ENCODE data around the gene BAG5. TPM values are rescaled to one million over a fixed set of nuclear protein-coding genes. Genes with fewer than 3 reads are reported as not detected.

Gene BAG5
- total RNA-seq, 1 donor, result 30.8 TPM

GRCh38 chr14:103574104-103574503 is 11.6 kb upstream of the BAG5 start:
- TF ChIP-seq CTCF (IDR thresholded peaks at IDR 0.05; ENCODE audit: extremely low read depth, low read depth, low read length), result no peak
- Histone ChIP-seq H3K9me3 (ENCODE audit: low read depth, low read length) (no peaks in the 10 kb centered on the region), H3K27me3 (ENCODE audit: insufficient read depth, low read length) (no peaks in the 10 kb centered on the region), H3K36me3 (ENCODE audit: insufficient read depth, low read length) (peaks cover 30% of the 10 kb centered on the region), H3K79me2 (ENCODE audit: insufficient read depth, low read length) (peaks cover 66% of the 10 kb centered on the region), H4K20me1 (ENCODE audit: insufficient read depth, low read length) (peaks cover 5% of the 10 kb centered on the region), H3K4me3 (ENCODE audit: insufficient read depth, low read length) (no peak overlapping the region), H3K4me2 (ENCODE audit: insufficient read depth, low read length) (no peak overlapping the region), H3K4me1 (ENCODE audit: insufficient read depth, low read length) (peaks cover 11% of the 10 kb centered on the region), H3K27ac (ENCODE audit: low read depth, low read length) (no peak overlapping the region), H2AFZ (ENCODE audit: low read length) (no peak overlapping the region)
- no peak for DNase-seq (ENCODE audit: insufficient read length, low spot score, missing footprints)

- Histone ChIP-seq H3K9me3 (ENCODE audit: low read depth, low read length) (no peaks in the 10 kb centered on the region), H4K20me1 (ENCODE audit: insufficient read depth, low read length) (peaks cover 24% of the 10 kb centered on the region), H3K4me2 (ENCODE audit: insufficient read depth, low read length) (peak overlapping the region; percentile 1), H3K27me3 (ENCODE audit: insufficient read depth, low read length) (no peaks in the 10 kb centered on the region), H3K36me3 (ENCODE audit: insufficient read depth, low read length) (peaks cover 19% of the 10 kb centered on the region), H2AFZ (ENCODE audit: low read length) (no peak overlapping the region), H3K79me2 (ENCODE audit: insufficient read depth, low read length) (peaks cover 80% of the 10 kb centered on the region), H3K27ac (ENCODE audit: low read depth, low read length) (no peak overlapping the region), H3K4me3 (ENCODE audit: insufficient read depth, low read length) (no peak overlapping the region), H3K4me1 (ENCODE audit: insufficient read depth, low read length) (no peaks in the 10 kb centered on the region)
- TF ChIP-seq CTCF (IDR thresholded peaks at IDR 0.05; ENCODE audit: extremely low read depth, low read depth, low read length), result no peak
- DNase-seq (ENCODE audit: insufficient read length, low spot score, missing footprints), result no peak
These were observed 7.0 kb upstream of the BAG5 start for GRCh38 chr14:103569408-103569807.

- peaks cover 24% of the 10 kb centered on the region for H4K20me1 ChIP-seq (ENCODE audit: insufficient read depth, low read length)
- peaks cover 4% of the 10 kb centered on the region for H3K4me1 ChIP-seq (ENCODE audit: insufficient read depth, low read length)
- H3K27ac ChIP-seq (ENCODE audit: low read depth, low read length), result no peak overlapping the region
- H3K36me3 ChIP-seq (ENCODE audit: insufficient read depth, low read length), result peaks cover 15% of the 10 kb centered on the region
- TF ChIP-seq CTCF (IDR thresholded peaks at IDR 0.05; ENCODE audit: extremely low read depth, low read depth, low read length), result no peak
- H3K4me3 ChIP-seq (ENCODE audit: insufficient read depth, low read length), result no peak overlapping the region
- no peak overlapping the region for H2AFZ ChIP-seq (ENCODE audit: low read length)
- H3K79me2 ChIP-seq (ENCODE audit: insufficient read depth, low read length), result peaks cover 80% of the 10 kb centered on the region
- no peaks in the 10 kb centered on the region for H3K9me3 ChIP-seq (ENCODE audit: low read depth, low read length)
- peak overlapping the region; percentile 1 for H3K4me2 ChIP-seq (ENCODE audit: insufficient read depth, low read length)
- no peak for DNase-seq (ENCODE audit: insufficient read length, low spot score, missing footprints)
- H3K27me3 ChIP-seq (ENCODE audit: insufficient read depth, low read length), result no peaks in the 10 kb centered on the region
These were observed 6.5 kb upstream of the BAG5 start for GRCh38 chr14:103568952-103569351.

GRCh38 chr14:103563844-103564505 is 1.5 kb upstream of the BAG5 start:
- peak overlapping the region; percentile 84 for H2AFZ ChIP-seq (ENCODE audit: low read length)
- H3K79me2 ChIP-seq (ENCODE audit: insufficient read depth, low read length), result peaks cover 91% of the 10 kb centered on the region
- H3K4me2 ChIP-seq (ENCODE audit: insufficient read depth, low read length), result peak overlapping the region; percentile 93
- H3K27me3 ChIP-seq (ENCODE audit: insufficient read depth, low read length), result no peaks in the 10 kb centered on the region
- H3K36me3 ChIP-seq (ENCODE audit: insufficient read depth, low read length), result peaks cover 23% of the 10 kb centered on the region
- peak overlapping the region; percentile 92 for H3K4me3 ChIP-seq (ENCODE audit: insufficient read depth, low read length)
- peaks cover 45% of the 10 kb centered on the region for H4K20me1 ChIP-seq (ENCODE audit: insufficient read depth, low read length)
- no peak for TF ChIP-seq CTCF (IDR thresholded peaks at IDR 0.05; ENCODE audit: extremely low read depth, low read depth, low read length)
- no peak for DNase-seq (ENCODE audit: insufficient read length, low spot score, missing footprints)
- H3K9me3 ChIP-seq (ENCODE audit: low read depth, low read length), result no peaks in the 10 kb centered on the region
- H3K4me1 ChIP-seq (ENCODE audit: insufficient read depth, low read length), result peaks cover 21% of the 10 kb centered on the region
- no peak overlapping the region for H3K27ac ChIP-seq (ENCODE audit: low read depth, low read length)

Measured in osteoblast (primary cell).